CD1c-positive myeloid dendritic cell (primary cell): Measurements from ENCODE around the gene ZNF609.

Experiments
- DNase-seq: peaks from one replicate; pipeline ENCODE4 v3.0.0-alpha.2; 2016; ENCODE audit errors: extremely low spot score

Gene ZNF609

GRCh38 chr15:64695561-64695992, 235.2 kb downstream of the ZNF609 start:
- peak; percentile 91 for DNase-seq

- no peak for DNase-seq
These were observed 236.1 kb downstream of the ZNF609 start for GRCh38 chr15:64696481-64696880.

GRCh38 chr15:64697911-64698369, 237.6 kb downstream of the ZNF609 start:
- peak; percentile 35 for DNase-seq

- no peak for DNase-seq
These were observed 238.4 kb downstream of the ZNF609 start for GRCh38 chr15:64698823-64699222.

- no peak for DNase-seq
These were observed 239.5 kb downstream of the ZNF609 start for GRCh38 chr15:64699751-64700388.

- no peak for DNase-seq
These were observed 240.7 kb downstream of the ZNF609 start for GRCh38 chr15:64701051-64701450.

GRCh38 chr15:64701482-64702184, 241.3 kb downstream of the ZNF609 start:
- peak; percentile 28 for DNase-seq

- DNase-seq: peak; percentile 92
These were observed 242.6 kb downstream of the ZNF609 start for GRCh38 chr15:64702816-64703631.

- no peak for DNase-seq
These were observed 243.2 kb downstream of the ZNF609 start for GRCh38 chr15:64703632-64703959.

GRCh38 chr15:64705006-64705405, 244.6 kb downstream of the ZNF609 start:
- DNase-seq: no peak

- no peak for DNase-seq
These were observed 245.9 kb downstream of the ZNF609 start for GRCh38 chr15:64706011-64706911.

GRCh38 chr15:64710676-64711428, 250.5 kb downstream of the ZNF609 start:
- no peak for DNase-seq

- DNase-seq: no peak
These were observed 252.0 kb downstream of the ZNF609 start for GRCh38 chr15:64712353-64712752.

- DNase-seq: no peak
These were observed 253.2 kb downstream of the ZNF609 start for GRCh38 chr15:64713592-64713991.

GRCh38 chr15:64716452-64716851, 256.1 kb downstream of the ZNF609 start:
- no peak for DNase-seq

- DNase-seq: no peak
These were observed 256.8 kb downstream of the ZNF609 start for GRCh38 chr15:64717130-64717529.

- DNase-seq: no peak
These were observed 257.5 kb downstream of the ZNF609 start for GRCh38 chr15:64717735-64718495.

- no peak for DNase-seq
These were observed 259.8 kb downstream of the ZNF609 start for GRCh38 chr15:64720188-64720587.

GRCh38 chr15:64730151-64730550, 269.8 kb downstream of the ZNF609 start:
- no peak for DNase-seq
